Vagina (tissue), 2 donors: ENCODE results near the gene MESD.

Experiments used
- CTCF ChIP-seq, 3 experiments: fragments of 450-650 bp in 2 of 3; fragments of 200-600 bp in 1 of 3; sonication (generic) in 1 of 3; IDR thresholded peaks; one replicate each; pipeline ENCODE4 v1.5.1; 2017 to 2019; ENCODE audit warnings: antibody characterized with exemption in 3 of 3, mild to moderate bottlenecking in 2 of 3, moderate library complexity in 2 of 3
- POLR2A ChIP-seq, 2 donors: fragments of 450-650 bp; IDR thresholded peaks; one replicate each; pipeline ENCODE4 v1.6.1; 2017; ENCODE audit warnings: antibody characterized with exemption in 2 of 2, mild to moderate bottlenecking in 2 of 2, moderate library complexity in 2 of 2
- POLR2AphosphoS5 ChIP-seq, 2 donors: sonication (generic); formaldehyde crosslinking; IDR thresholded peaks; one replicate each; pipeline ENCODE4 v1.9.0; 2017; ENCODE audit warnings: antibody characterized with exemption in 2 of 2, mild to moderate bottlenecking in 2 of 2, low read depth in 1 of 2; ENCODE audit not compliant: insufficient read depth in 1 of 2

GRCh38 chr15:81003097-81003350 is 13.4 kb upstream of the MESD start:
- TF ChIP-seq CTCF (IDR thresholded peaks at IDR 0.05) (no peak), POLR2A (IDR thresholded peaks at IDR 0.05) (no peak), POLR2AphosphoS5 (IDR thresholded peaks at IDR 0.05; ENCODE audit: insufficient read depth in 1 of 2, low read depth in 1 of 2) (no peak)
